Liver (tissue), 9 donors: ENCODE measurements around the gene ALDH1A1. TPM values are rescaled to one million over a fixed set of nuclear protein-coding genes. Genes with fewer than 3 reads are reported as not detected.

Experiments used
- DNase-seq: peaks from one replicate; pipeline ENCODE4 v3.0.0-alpha.2; 2017; ENCODE audit warnings: low spot score
- H3K27ac ChIP-seq, 2 donors: one replicate each; pipeline ENCODE4 v1.7.0; 2013; ENCODE audit warnings: inconsistent platforms in 2 of 2, low read length in 2 of 2, control low read depth in 1 of 2, low read depth in 1 of 2, mild to moderate bottlenecking in 1 of 2
- H3K27me3 ChIP-seq, 4 donors: one replicate each; pipeline versions ENCODE4 v1.6.1 to v1.7.0; 2013; ENCODE audit warnings: low read length in 3 of 4, inconsistent platforms in 1 of 4, mild to moderate bottlenecking in 1 of 4, moderate library complexity in 1 of 4; ENCODE audit not compliant: control insufficient read depth in 4 of 4, insufficient read depth in 4 of 4
- H3K36me3 ChIP-seq, 4 donors: one replicate each; pipeline versions ENCODE4 v1.6.1 to v1.7.0; 2013; ENCODE audit warnings: low read length in 3 of 4, mild to moderate bottlenecking in 3 of 4, low read depth in 1 of 4, moderate library complexity in 1 of 4; ENCODE audit not compliant: control insufficient read depth in 4 of 4, insufficient read depth in 3 of 4
- H3K4me1 ChIP-seq, 4 donors: one replicate each; pipeline versions ENCODE4 v1.6.1 to v1.7.0; 2013; ENCODE audit warnings: low read length in 3 of 4, mild to moderate bottlenecking in 3 of 4, moderate library complexity in 1 of 4; ENCODE audit not compliant: control insufficient read depth in 4 of 4, insufficient read depth in 4 of 4
- H3K4me3 ChIP-seq, 3 donors: one replicate each; pipeline versions ENCODE4 v1.6.1 to v1.7.0; 2013; ENCODE audit warnings: low read length in 3 of 3, control low read depth in 1 of 3, low read depth in 1 of 3, mild to moderate bottlenecking in 1 of 3
- H3K9ac ChIP-seq, 2 donors: one replicate each; pipeline ENCODE4 v1.7.0; 2013; ENCODE audit warnings: low read length in 2 of 2, mild to moderate bottlenecking in 2 of 2, moderate library complexity in 2 of 2, control low read depth in 1 of 2, low read depth in 1 of 2
- H3K9me3 ChIP-seq, 4 donors: one replicate each; pipeline versions ENCODE4 v1.6.1 to v1.7.0; 2013; ENCODE audit warnings: low read length in 3 of 4; ENCODE audit not compliant: control insufficient read depth in 4 of 4
- EGR1 ChIP-seq, 2 donors: IDR thresholded peaks; 2 replicates each; pipeline ENCODE4 v1.6.1; 2016 to 2018; ENCODE audit warnings: antibody characterized with exemption in 2 of 2, low read depth in 2 of 2
- FOXA1 ChIP-seq: IDR thresholded peaks from 2 replicates; pipeline ENCODE4 v1.6.1; 2016; ENCODE audit warnings: antibody characterized with exemption
- FOXA2 ChIP-seq: IDR thresholded peaks from 2 replicates; pipeline ENCODE4 v1.6.1; 2016; ENCODE audit warnings: antibody characterized with exemption
- GABPA ChIP-seq, 2 donors: IDR thresholded peaks in 1 of 2; conservative IDR thresholded peaks in 1 of 2; 2 replicates each; pipeline ENCODE4 v1.6.1; 2016; ENCODE audit warnings: antibody characterized with exemption in 2 of 2, mild to moderate bottlenecking in 1 of 2, moderate library complexity in 1 of 2
- HNF4A ChIP-seq, 2 donors: conservative IDR thresholded peaks; 2 replicates each; pipeline ENCODE4 v1.6.1; 2016; ENCODE audit warnings: antibody characterized with exemption in 2 of 2, mild to moderate bottlenecking in 2 of 2
- NR2F2 ChIP-seq: IDR thresholded peaks from 2 replicates; pipeline ENCODE4 v1.6.1; 2016; ENCODE audit warnings: antibody characterized with exemption
- RAD21 ChIP-seq, 2 donors: IDR thresholded peaks; 2 replicates each; pipeline ENCODE4 v1.6.1; 2016; ENCODE audit warnings: antibody characterized with exemption in 2 of 2, mild to moderate bottlenecking in 2 of 2
- RXRA ChIP-seq, 2 donors: IDR thresholded peaks; 2 replicates each; pipeline ENCODE4 v1.6.1; 2017 to 2018; ENCODE audit warnings: antibody characterized with exemption in 2 of 2, mild to moderate bottlenecking in 1 of 2
- SP1 ChIP-seq: IDR thresholded peaks from 2 replicates; pipeline ENCODE4 v1.6.1; 2018; ENCODE audit warnings: antibody characterized with exemption, mild to moderate bottlenecking
- TAF1 ChIP-seq: conservative IDR thresholded peaks from 2 replicates; pipeline ENCODE4 v1.6.1; 2016; ENCODE audit warnings: antibody characterized with exemption, mild to moderate bottlenecking
- YY1 ChIP-seq: IDR thresholded peaks from 2 replicates; pipeline ENCODE4 v1.6.1; 2016; ENCODE audit warnings: antibody characterized with exemption, mild to moderate bottlenecking
- WGBS: extraction: QIAGEN DNeasy Blood & Tissue Kit; methylation state at CpG from one replicate; pipeline ENCODE4 v1.1.7; 2013; 5-methylcytosine and 5-hydroxymethylcytosine counted together
- polyA plus RNA-seq, 2 donors: library from polyadenylated mRNA; stranded (reverse) in 1 of 2; unstranded in 1 of 2; fragments of 200-250 nt in 1 of 2; fragments of >200 nt in 1 of 2; fragmentation: Nextera tagmentation in 1 of 2; extraction: Ambion mirVana in 1 of 2; gene quantifications; one replicate each; pipeline versions ENCODE4 v1.2.1 to v1.2.3, GENCODE V29; 2013 to 2015
- total RNA-seq, 2 donors: library from RNA; depleted of rRNA; stranded (reverse); fragments of >200 nt; gene quantifications; one replicate each; pipeline ENCODE4 v1.2.3, GENCODE V29; 2014
- TF ChIP-seq, protein P1 (sequence below): IDR thresholded peaks from 2 replicates; pipeline ENCODE4 v1.6.1; 2016; ENCODE audit warnings: antibody characterized with exemption
- TF ChIP-seq, protein P2 (sequence below): IDR thresholded peaks from 2 replicates; pipeline ENCODE4 v1.6.1; 2016; ENCODE audit warnings: antibody characterized with exemption
- TF ChIP-seq, protein P3 (sequence below): IDR thresholded peaks from 2 replicates; pipeline ENCODE4 v1.6.1; 2016; ENCODE audit warnings: antibody characterized with exemption, mild to moderate bottlenecking
- TF ChIP-seq, protein P4 (sequence below): fragments of 150-350 bp; IDR thresholded peaks from 2 replicates; pipeline ENCODE4 v1.5.1; 2017; ENCODE audit warnings: improper control_type of control experiment, low read depth, low read length; ENCODE audit not compliant: missing input control
- donor health status: healthy.
- donor health status: healthy.
- donor health status: healthy.
- donor health status: healthy.
- donor health status: healthy.

The ALDH1A1 gene
- total and polyA plus RNA-seq, 4 donors: 118 to 433 (median 193) TPM

DNA sequence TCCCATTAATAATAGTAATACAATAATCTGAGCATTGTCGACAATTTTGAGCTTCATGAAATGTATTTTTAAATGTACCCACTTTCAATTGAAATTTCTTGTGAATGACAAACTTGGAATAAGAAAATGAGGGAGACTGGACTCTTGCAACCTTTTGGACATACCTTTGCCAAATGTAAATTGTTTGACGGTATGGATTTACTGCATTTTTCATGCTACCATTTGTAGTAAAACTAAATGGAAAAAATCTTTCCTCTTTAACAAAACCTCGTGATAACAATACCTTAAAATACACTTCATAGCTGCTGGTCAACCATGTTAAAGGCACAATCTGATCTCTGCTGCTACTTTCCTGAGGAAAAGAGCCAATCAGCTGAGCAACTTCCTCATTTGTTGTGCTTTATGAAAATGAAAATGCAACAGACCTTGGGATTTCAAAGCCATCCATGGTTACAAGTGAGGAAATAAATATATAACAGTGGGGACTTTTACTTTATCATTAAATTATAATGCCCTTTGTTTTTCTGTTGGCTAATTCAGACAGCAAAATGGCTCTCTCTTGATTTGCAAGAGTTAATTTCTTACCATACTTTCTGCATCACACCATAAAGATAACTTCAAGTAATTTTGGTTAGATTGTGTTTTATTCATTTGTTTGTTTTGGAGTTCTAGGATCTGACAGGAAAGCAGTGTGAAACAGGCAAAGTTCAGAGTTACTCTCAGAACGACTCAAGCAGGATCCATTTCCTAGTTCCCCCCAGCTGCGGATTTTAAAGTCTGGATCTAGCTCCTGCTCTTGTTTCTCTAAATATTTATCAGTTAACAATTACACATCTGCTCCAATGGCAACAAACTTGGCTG is 1.1 kb downstream of the ALDH1A1 start:
- peak overlapping the region; percentile 67 to 79 (median 77) for H3K4me3 ChIP-seq
- no peak for DNase-seq
- H3K36me3 ChIP-seq: no peaks in the 10 kb centered on the region
- H3K9ac ChIP-seq: peak overlapping the region; percentile 88 to 98
- H3K4me1 ChIP-seq: peaks cover 7 to 51% (median 36%) of the 10 kb centered on the region in 4 donors
- no peaks in the 10 kb centered on the region for H3K9me3 ChIP-seq
- H3K27ac ChIP-seq: peak overlapping the region; percentile 71 to 76
- no peaks in the 10 kb centered on the region for H3K27me3 ChIP-seq
- TF ChIP-seq, protein P1, sequence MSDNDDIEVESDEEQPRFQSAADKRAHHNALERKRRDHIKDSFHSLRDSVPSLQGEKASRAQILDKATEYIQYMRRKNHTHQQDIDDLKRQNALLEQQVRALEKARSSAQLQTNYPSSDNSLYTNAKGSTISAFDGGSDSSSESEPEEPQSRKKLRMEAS: no peak
- TF ChIP-seq FOXA2 (no peak), NR2F2 (no peak), EGR1 (IDR thresholded peaks at IDR 0.05; ENCODE audit: low read depth in 2 of 2) (no peak), RXRA (IDR thresholded peaks at IDR 0.05) (no peak)
- TF ChIP-seq, protein P2, sequence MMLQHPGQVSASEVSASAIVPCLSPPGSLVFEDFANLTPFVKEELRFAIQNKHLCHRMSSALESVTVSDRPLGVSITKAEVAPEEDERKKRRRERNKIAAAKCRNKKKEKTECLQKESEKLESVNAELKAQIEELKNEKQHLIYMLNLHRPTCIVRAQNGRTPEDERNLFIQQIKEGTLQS: no peak
- 3% methylated on average over 5 of the region's 5 CpGs for WGBS

DNA sequence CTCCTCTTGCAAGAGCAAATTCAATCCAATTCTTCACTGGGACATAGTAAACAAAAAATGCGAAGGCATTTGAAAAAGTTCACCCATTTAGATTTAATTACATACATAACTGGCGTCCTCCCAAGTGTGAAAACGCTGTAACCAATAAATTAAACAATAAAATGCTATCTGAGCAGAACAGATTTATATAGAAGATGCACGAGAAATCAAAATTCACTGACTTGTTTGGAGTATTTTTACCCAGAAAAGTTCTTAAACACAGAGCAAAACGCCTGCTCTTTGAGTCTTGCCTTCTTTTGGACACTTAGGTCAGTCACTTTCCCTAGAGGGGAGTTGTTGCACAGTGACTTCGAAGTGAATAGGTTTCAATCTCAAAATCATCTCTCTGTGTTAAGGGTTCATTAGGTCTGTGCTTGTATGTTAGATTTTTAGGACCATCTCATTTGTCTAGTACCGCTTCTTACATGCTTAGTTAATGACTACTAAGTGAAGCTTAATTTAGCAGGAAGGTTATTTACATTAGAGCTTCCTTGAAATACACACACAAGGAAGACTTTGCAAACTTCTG is 1.9 kb downstream of the ALDH1A1 start:
- DNase-seq: no peak
- 10% methylated on average over 7 of the region's 7 CpGs for WGBS
- Histone ChIP-seq H3K36me3 (no peaks in the 10 kb centered on the region), H3K4me3 (peak overlapping the region; percentile 67 to 79 (median 77)), H3K9me3 (no peaks in the 10 kb centered on the region), H3K9ac (peak overlapping the region; percentile 88 to 98), H3K4me1 (peaks cover 8 to 57% (median 42%) of the 10 kb centered on the region in 4 donors), H3K27ac (peak overlapping the region; percentile 20 to 76), H3K27me3 (no peaks in the 10 kb centered on the region)
- TF ChIP-seq GABPA (IDR thresholded peaks at IDR 0.05 in 1 of 2, conservative IDR thresholded peaks at IDR 0.05 in 1 of 2): no peak
- TF ChIP-seq FOXA1: no peak
- TF ChIP-seq RXRA (IDR thresholded peaks at IDR 0.05): no peak
- TF ChIP-seq, protein P3, sequence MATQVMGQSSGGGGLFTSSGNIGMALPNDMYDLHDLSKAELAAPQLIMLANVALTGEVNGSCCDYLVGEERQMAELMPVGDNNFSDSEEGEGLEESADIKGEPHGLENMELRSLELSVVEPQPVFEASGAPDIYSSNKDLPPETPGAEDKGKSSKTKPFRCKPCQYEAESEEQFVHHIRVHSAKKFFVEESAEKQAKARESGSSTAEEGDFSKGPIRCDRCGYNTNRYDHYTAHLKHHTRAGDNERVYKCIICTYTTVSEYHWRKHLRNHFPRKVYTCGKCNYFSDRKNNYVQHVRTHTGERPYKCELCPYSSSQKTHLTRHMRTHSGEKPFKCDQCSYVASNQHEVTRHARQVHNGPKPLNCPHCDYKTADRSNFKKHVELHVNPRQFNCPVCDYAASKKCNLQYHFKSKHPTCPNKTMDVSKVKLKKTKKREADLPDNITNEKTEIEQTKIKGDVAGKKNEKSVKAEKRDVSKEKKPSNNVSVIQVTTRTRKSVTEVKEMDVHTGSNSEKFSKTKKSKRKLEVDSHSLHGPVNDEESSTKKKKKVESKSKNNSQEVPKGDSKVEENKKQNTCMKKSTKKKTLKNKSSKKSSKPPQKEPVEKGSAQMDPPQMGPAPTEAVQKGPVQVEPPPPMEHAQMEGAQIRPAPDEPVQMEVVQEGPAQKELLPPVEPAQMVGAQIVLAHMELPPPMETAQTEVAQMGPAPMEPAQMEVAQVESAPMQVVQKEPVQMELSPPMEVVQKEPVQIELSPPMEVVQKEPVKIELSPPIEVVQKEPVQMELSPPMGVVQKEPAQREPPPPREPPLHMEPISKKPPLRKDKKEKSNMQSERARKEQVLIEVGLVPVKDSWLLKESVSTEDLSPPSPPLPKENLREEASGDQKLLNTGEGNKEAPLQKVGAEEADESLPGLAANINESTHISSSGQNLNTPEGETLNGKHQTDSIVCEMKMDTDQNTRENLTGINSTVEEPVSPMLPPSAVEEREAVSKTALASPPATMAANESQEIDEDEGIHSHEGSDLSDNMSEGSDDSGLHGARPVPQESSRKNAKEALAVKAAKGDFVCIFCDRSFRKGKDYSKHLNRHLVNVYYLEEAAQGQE: no peak
- TF ChIP-seq, protein P4, sequence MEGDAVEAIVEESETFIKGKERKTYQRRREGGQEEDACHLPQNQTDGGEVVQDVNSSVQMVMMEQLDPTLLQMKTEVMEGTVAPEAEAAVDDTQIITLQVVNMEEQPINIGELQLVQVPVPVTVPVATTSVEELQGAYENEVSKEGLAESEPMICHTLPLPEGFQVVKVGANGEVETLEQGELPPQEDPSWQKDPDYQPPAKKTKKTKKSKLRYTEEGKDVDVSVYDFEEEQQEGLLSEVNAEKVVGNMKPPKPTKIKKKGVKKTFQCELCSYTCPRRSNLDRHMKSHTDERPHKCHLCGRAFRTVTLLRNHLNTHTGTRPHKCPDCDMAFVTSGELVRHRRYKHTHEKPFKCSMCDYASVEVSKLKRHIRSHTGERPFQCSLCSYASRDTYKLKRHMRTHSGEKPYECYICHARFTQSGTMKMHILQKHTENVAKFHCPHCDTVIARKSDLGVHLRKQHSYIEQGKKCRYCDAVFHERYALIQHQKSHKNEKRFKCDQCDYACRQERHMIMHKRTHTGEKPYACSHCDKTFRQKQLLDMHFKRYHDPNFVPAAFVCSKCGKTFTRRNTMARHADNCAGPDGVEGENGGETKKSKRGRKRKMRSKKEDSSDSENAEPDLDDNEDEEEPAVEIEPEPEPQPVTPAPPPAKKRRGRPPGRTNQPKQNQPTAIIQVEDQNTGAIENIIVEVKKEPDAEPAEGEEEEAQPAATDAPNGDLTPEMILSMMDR: no peak
- TF ChIP-seq SP1: no peak
- TF ChIP-seq, protein P2: no peak
- TF ChIP-seq, protein P1: no peak
- TF ChIP-seq TAF1: no peak
- TF ChIP-seq YY1: no peak
- TF ChIP-seq RAD21 (IDR thresholded peaks at IDR 0.05): no peak
- no peak for TF ChIP-seq NR2F2
- no peak for TF ChIP-seq FOXA2
- no peak for TF ChIP-seq HNF4A (conservative IDR thresholded peaks at IDR 0.05)
